ENCODE data around the gene SLC38A10. TPM values are rescaled to one million over a fixed set of nuclear protein-coding genes. Genes with fewer than 3 reads are reported as not detected.

SLC38A10 gene
- polyA plus RNA-seq, 1 experiment: 29.3 TPM

- H3K27me3 ChIP-seq (ENCODE audit: control insufficient read depth, insufficient read depth, low read length): no peaks in the 10 kb centered on the region
- H3K9me3 ChIP-seq (ENCODE audit: control insufficient read depth, insufficient read depth, low read length): no peaks in the 10 kb centered on the region
- DNase-seq (ENCODE audit: low read depth, low spot score): no peak
- ChIA-PET CTCF (no interaction called here), POLR2A (no interaction called here)
- H3K27ac ChIP-seq (ENCODE audit: low read depth, low read length): no peak overlapping the region
- H3K4me3 ChIP-seq (ENCODE audit: low read depth, low read length): no peak overlapping the region
- TF ChIP-seq CTCF (IDR thresholded peaks at IDR 0.05; ENCODE audit: low read depth, low read length): no peak
Observed at GRCh38 chr17:81213978-81214377, 81.1 kb downstream of the SLC38A10 start.

GRCh38 chr17:81212365-81212764, 82.7 kb downstream of the SLC38A10 start:
- TF ChIP-seq CTCF (IDR thresholded peaks at IDR 0.05; ENCODE audit: low read depth, low read length): no peak
- no peak overlapping the region for H3K4me3 ChIP-seq (ENCODE audit: low read depth, low read length)
- ChIA-PET POLR2A (no interaction called here), CTCF (no interaction called here)
- H3K9me3 ChIP-seq (ENCODE audit: control insufficient read depth, insufficient read depth, low read length): no peaks in the 10 kb centered on the region; the same call in 1 of the 2 replicates
- DNase-seq (ENCODE audit: low read depth, low spot score): no peak
- no peak overlapping the region for H3K27ac ChIP-seq (ENCODE audit: low read depth, low read length)
- no peaks in the 10 kb centered on the region for H3K27me3 ChIP-seq (ENCODE audit: control insufficient read depth, insufficient read depth, low read length)

GRCh38 chr17:81210868-81211267, 84.2 kb downstream of the SLC38A10 start:
- H3K9me3 ChIP-seq (ENCODE audit: control insufficient read depth, insufficient read depth, low read length): no peaks in the 10 kb centered on the region; the same call in 1 of the 2 replicates
- ChIA-PET CTCF (interaction anchor here (0.7 kb wide), 1 partner anchor 67 kb away, joined by 4 read pairs; no protein-coding TSS in a partner anchor), POLR2A (no interaction called here)
- H3K4me3 ChIP-seq (ENCODE audit: low read depth, low read length): no peak overlapping the region
- no peak overlapping the region for H3K27ac ChIP-seq (ENCODE audit: low read depth, low read length)
- no peak for TF ChIP-seq CTCF (IDR thresholded peaks at IDR 0.05; ENCODE audit: low read depth, low read length)
- DNase-seq (ENCODE audit: low read depth, low spot score): no peak
- no peaks in the 10 kb centered on the region for H3K27me3 ChIP-seq (ENCODE audit: control insufficient read depth, insufficient read depth, low read length)

- no peak overlapping the region for H3K27ac ChIP-seq (ENCODE audit: low read depth, low read length)
- DNase-seq (ENCODE audit: low read depth, low spot score): no peak
- H3K4me3 ChIP-seq (ENCODE audit: low read depth, low read length): no peak overlapping the region
- H3K27me3 ChIP-seq (ENCODE audit: control insufficient read depth, insufficient read depth, low read length): no peaks in the 10 kb centered on the region
- ChIA-PET CTCF (interaction anchor here (0.7 kb wide), 1 partner anchor 67 kb away, joined by 4 read pairs; no protein-coding TSS in a partner anchor), POLR2A (no interaction called here)
- no peaks in the 10 kb centered on the region; the same call in 1 of the 2 replicates for H3K9me3 ChIP-seq (ENCODE audit: control insufficient read depth, insufficient read depth, low read length)
- TF ChIP-seq CTCF (IDR thresholded peaks at IDR 0.05; ENCODE audit: low read depth, low read length): no peak
Observed at GRCh38 chr17:81210466-81210865, 84.6 kb downstream of the SLC38A10 start.

GRCh38 chr17:81209141-81209540, 86.0 kb downstream of the SLC38A10 start:
- H3K27me3 ChIP-seq (ENCODE audit: control insufficient read depth, insufficient read depth, low read length): no peaks in the 10 kb centered on the region
- no peak for DNase-seq (ENCODE audit: low read depth, low spot score)
- H3K27ac ChIP-seq (ENCODE audit: low read depth, low read length): no peak overlapping the region
- H3K9me3 ChIP-seq (ENCODE audit: control insufficient read depth, insufficient read depth, low read length): no peaks in the 10 kb centered on the region; the same call in 1 of the 2 replicates
- no peak for TF ChIP-seq CTCF (IDR thresholded peaks at IDR 0.05; ENCODE audit: low read depth, low read length)
- POLR2A ChIA-PET: no interaction called here
- no peak overlapping the region for H3K4me3 ChIP-seq (ENCODE audit: low read depth, low read length)
- CTCF ChIA-PET: no interaction called here
